ENCODE data around the gene CDC5L.
A peak's percentile ranks its signal among the peaks of the same experiment; 100 is the strongest.

The CDC5L gene

DNA sequence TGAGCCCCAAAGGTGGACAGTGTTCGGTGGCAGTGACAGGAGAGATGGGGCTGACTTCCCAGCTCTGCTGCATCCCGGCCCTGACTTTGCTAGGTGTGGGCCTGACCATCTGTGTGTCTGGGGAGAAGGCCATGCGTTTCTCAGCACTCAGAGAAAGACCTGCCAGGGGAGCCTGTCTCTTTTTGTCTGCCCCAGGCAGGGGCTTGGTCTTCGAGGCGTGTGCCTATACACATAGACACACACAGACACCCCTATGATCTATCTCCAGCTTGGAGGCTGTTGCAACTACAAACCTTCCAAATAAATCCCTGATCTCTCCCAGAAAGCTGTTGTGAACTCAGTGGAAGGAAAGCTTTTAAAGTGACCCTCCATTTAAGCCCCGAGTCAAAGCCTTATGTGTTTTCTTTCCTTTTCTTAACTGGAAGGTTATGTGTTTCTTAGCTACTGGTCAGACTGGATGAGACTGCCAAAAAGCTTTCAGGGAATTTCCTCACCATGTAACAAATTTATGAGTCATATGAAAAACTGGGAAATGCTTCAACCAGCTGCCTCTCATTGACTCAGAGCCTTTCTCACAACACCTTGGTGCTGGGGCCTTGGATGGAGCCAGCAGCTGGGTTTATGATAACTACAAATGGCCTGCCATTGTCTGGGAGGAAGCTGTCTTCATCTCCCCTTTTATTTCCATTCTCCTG lies 102.6 kb downstream of the CDC5L start:
- TF ChIP-seq, protein P1, sequence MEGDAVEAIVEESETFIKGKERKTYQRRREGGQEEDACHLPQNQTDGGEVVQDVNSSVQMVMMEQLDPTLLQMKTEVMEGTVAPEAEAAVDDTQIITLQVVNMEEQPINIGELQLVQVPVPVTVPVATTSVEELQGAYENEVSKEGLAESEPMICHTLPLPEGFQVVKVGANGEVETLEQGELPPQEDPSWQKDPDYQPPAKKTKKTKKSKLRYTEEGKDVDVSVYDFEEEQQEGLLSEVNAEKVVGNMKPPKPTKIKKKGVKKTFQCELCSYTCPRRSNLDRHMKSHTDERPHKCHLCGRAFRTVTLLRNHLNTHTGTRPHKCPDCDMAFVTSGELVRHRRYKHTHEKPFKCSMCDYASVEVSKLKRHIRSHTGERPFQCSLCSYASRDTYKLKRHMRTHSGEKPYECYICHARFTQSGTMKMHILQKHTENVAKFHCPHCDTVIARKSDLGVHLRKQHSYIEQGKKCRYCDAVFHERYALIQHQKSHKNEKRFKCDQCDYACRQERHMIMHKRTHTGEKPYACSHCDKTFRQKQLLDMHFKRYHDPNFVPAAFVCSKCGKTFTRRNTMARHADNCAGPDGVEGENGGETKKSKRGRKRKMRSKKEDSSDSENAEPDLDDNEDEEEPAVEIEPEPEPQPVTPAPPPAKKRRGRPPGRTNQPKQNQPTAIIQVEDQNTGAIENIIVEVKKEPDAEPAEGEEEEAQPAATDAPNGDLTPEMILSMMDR (conservative IDR thresholded peaks at IDR 0.05; ENCODE audit: low read depth, low read length) = no peak
- peak; percentile 87 for DNase-seq (ENCODE audit: low read depth)
- H3K4me3 ChIP-seq (ENCODE audit: low read length) = no peak overlapping the region

DNA sequence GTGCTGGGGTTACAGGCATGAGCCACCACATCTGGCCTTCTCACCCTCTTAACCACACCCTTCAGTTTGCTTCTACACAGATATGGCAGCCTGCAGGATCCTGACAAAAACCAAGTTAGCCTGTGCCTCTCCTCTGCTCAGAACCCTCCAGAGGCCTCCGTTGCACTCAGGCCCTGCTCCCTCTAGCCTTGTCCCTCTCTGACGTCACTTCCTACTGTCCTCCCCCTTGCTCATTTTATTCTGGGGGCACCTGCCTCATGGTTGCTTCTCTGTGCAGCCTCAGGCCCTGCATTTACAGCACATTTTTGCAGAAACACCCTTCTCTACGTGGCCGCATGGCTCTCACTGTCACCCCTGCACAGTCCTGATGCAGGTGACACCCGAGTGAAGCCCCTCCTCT lies 105.6 kb downstream of the CDC5L start:
- DNase-seq (ENCODE audit: low read depth) = no peak
- TF ChIP-seq, protein P1 (conservative IDR thresholded peaks at IDR 0.05; ENCODE audit: low read depth, low read length) = no peak
- no peak overlapping the region for H3K4me3 ChIP-seq (ENCODE audit: low read length)

DNA sequence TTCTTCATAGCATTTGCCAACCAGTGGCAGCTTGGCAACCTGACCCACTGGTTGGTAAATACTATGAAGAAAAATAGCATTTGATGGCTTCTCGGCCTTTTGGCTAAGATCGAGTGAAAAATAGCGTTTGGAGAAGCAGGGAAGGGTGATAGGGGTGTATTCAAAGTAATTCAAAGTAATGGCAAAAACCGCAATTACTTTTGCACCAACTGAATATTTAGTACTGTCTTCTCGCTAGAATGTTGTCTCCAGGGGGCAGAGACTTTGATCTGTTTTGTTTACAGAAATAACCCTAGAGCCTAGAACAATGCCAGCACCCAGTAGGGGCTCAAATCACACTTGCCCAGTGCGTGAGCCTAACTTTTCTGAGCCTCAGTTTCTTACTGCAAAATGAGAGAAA lies 106.1 kb downstream of the CDC5L start:
- TF ChIP-seq, protein P1 (conservative IDR thresholded peaks at IDR 0.05; ENCODE audit: low read depth, low read length) = no peak
- no peak for DNase-seq (ENCODE audit: low read depth)
- no peak overlapping the region for H3K4me3 ChIP-seq (ENCODE audit: low read length)

DNA sequence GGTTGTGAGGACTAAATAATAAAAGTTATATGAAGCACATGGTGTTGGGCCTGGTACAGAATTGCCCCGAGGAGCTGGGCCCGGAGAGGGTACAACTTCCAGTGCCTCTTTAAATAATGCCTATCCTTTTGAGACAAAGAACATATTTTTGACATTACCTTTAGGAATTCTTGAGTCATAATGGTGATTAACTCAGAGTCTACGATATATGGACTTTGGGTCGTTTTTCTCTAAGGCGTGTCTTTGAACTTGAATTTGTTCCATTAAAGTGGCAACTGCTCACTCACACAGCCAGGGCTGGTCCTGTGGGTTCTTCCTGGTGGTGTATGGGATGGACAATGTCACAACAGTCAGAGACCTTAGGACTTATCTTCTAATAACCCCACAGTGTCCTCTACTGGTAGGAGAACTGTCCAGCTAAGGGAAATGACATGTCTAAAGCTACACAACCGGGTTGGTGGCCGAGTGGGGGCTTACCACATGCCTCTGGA lies 106.5 kb downstream of the CDC5L start:
- H3K4me3 ChIP-seq (ENCODE audit: low read length) = no peak overlapping the region
- DNase-seq (ENCODE audit: low read depth) = no peak
- TF ChIP-seq, protein P1 (conservative IDR thresholded peaks at IDR 0.05; ENCODE audit: low read depth, low read length) = peak; percentile 27

DNA sequence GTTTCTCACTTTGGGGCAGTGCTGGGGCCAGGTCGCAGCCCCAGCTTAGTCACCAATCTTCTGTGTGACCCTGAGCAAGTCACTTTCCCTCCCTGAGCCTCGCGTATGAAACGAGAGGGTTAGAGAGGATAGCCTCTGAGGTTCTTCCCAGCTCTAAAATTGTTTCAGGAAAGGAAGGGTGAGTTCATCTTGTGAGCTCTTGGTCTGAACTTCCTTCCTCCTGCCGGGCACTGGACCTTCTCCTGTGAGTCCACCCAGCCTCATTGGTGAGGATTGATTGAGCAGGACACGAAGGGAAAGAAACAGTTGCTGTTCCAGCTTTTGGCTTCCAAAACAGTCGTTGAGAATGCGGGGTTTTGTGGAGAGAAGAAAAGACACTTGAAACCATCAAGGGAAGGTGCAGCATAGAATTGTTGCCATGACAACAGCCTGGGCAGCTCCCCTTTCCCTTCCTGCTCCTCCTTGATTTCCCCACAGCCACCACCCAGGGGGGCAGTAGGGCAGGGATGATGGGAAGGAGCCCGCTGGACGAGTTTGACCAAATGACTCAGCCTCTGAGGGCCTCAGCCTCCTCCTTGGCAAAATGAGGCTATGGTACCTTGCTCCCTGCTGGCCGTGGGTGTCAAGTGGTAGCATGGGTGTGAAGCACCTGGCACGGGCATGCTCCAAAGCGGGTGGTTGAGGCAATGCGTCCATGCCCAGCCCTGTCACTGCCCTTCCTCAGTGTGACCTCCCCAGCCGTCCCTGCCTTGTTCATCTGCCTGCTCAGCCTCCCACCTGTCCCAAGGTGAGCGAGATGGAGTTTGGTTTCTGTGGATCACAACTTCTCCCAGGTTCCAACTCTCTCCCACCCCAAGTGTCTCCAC lies 107.8 kb downstream of the CDC5L start:
- no peak for DNase-seq (ENCODE audit: low read depth)
- TF ChIP-seq, protein P1 (conservative IDR thresholded peaks at IDR 0.05; ENCODE audit: low read depth, low read length) = no peak
- H3K4me3 ChIP-seq (ENCODE audit: low read length) = no peak overlapping the region

DNA sequence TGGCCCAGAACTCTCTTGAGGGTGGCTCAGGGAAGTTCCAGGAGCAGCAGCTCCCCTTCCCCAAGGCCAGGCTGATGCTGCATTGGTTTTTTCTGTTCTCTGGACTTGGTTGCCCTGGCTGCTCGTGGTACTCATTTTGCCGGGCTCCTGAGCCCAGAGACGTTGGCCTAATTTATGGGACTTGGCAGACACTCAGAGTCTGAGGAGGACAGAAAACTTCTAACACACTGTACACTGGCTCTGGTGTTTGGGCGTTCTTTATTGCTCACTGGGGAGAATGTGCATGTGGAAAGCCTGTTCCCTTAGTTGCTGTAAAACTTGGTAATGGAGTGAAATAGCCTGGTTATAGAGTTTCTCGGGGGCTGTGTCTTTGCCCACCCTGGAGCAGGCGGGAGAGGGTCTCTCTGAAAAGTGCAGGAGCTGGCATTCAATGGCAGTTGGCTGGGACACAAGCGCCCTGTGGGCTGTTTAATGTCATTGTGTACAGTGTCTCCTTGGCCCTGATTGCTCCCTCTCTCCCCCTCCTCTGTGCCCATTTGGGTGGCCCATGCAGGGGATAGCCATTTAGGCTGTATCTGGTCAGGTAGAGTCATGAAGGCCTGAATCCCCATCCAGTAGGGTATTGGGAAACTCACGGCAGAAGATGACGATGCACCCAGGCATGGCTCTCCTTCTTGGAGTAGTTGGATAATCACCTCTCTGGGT lies 109.3 kb downstream of the CDC5L start:
- H3K4me3 ChIP-seq (ENCODE audit: low read length) = no peak overlapping the region
- no peak for DNase-seq (ENCODE audit: low read depth)
- TF ChIP-seq, protein P1 (conservative IDR thresholded peaks at IDR 0.05; ENCODE audit: low read depth, low read length) = no peak

Data from retinal pigment epithelial cell (primary cell).